BLaER1 (cell line): ENCODE measurements around the gene MBD5.

Source experiments
- H3K27ac ChIP-seq: shearing (Covaris generic); formaldehyde crosslinking; 2 replicates; pipeline ENCODE4 v1.8.1; 2022
- H3K27me3 ChIP-seq: shearing (Covaris generic); formaldehyde crosslinking; 2 replicates; pipeline ENCODE4 v1.8.1; 2022
- H3K36me3 ChIP-seq: shearing (Covaris generic); formaldehyde crosslinking; 2 replicates; pipeline ENCODE4 v1.8.1; 2022
- H3K4me1 ChIP-seq: shearing (Covaris generic); formaldehyde crosslinking; 2 replicates; pipeline ENCODE4 v1.8.1; 2022
- H3K4me2 ChIP-seq: shearing (Covaris generic); formaldehyde crosslinking; 2 replicates; pipeline ENCODE4 v1.8.1; 2022
- H3K4me3 ChIP-seq: shearing (Covaris generic); formaldehyde crosslinking; 2 replicates; pipeline ENCODE4 v1.8.1; 2022
- H3K9ac ChIP-seq: shearing (Covaris generic); formaldehyde crosslinking; 2 replicates; pipeline ENCODE4 v1.8.1; 2022
- H3K9me3 ChIP-seq: shearing (Covaris generic); formaldehyde crosslinking; 2 replicates; pipeline ENCODE4 v1.8.1; 2022
- H4K20me1 ChIP-seq: shearing (Covaris generic); formaldehyde crosslinking; 2 replicates; pipeline ENCODE4 v1.8.1; 2022
- Cebpa-rat ChIP-seq: shearing (Covaris generic); IDR thresholded peaks from 2 replicates; pipeline ENCODE4 v1.8.1; 2022

The MBD5 gene

DNA sequence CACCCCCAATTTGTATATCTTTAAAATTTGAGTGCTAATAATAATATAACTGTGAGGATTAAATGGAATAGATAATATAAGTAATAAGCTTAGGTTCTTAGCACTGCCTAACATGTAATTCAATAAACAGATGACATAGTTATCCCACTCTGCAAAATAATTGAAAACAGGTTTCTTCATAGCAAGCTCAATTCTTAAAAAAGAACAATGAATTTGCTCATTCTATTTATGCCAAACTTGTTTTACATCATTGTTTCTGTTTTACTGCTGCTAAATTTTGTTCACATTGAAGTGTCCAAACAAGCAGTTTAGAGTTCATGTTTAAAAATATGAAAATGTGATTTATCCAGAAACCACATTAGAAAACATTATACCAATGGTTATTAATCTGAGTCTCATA is 217.0 kb downstream of the MBD5 start:
- TF ChIP-seq Cebpa-rat, result no peak
- Histone ChIP-seq H3K4me1 (no peaks in the 10 kb centered on the region), H3K27ac (no peak overlapping the region), H3K9me3 (peaks cover 34% of the 10 kb centered on the region), H3K36me3 (peaks cover 38% of the 10 kb centered on the region), H3K9ac (no peak overlapping the region), H3K4me3 (no peak overlapping the region), H3K4me2 (no peak overlapping the region), H3K27me3 (no peaks in the 10 kb centered on the region), H4K20me1 (no peaks in the 10 kb centered on the region)

- H3K9me3 ChIP-seq, result peaks cover 34% of the 10 kb centered on the region
- no peak for TF ChIP-seq Cebpa-rat
Measured at GRCh38 chr2:148238561-148238960, 217.7 kb downstream of the MBD5 start.

DNA sequence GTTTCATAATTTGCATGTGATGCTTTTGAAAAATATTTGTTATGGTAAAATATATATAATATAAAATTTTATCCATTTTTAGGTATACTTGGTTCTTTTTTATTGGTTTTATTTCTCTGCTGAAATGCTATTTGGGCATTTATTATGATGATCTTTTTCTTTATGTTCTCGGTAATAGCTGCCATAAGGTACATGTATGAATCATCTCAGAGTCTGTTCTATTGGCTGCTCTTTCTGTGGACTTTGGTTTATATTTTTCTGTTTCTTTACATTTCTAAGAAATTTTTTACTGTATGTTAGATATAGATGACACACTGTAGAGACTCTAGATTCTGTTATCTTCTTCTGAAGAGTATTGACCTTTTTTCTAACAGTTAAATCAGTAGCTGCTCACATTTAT is 219.9 kb downstream of the MBD5 start:
- Histone ChIP-seq H3K36me3 (peaks cover 33% of the 10 kb centered on the region), H3K9ac (no peak overlapping the region), H3K4me2 (no peak overlapping the region)

More at GRCh38 chr2:148238561-148238960, 217.7 kb downstream of the MBD5 start:
- H4K20me1 ChIP-seq, result no peaks in the 10 kb centered on the region
- H3K27ac ChIP-seq, result no peak overlapping the region
- no peaks in the 10 kb centered on the region for H3K4me1 ChIP-seq
- H3K36me3 ChIP-seq, result peaks cover 38% of the 10 kb centered on the region
- no peak overlapping the region for H3K9ac ChIP-seq
- no peak overlapping the region for H3K4me2 ChIP-seq
- H3K4me3 ChIP-seq, result no peak overlapping the region
- H3K27me3 ChIP-seq, result no peaks in the 10 kb centered on the region

GRCh38 chr2:148244593-148245292 is 223.9 kb downstream of the MBD5 start:
- H3K27me3 ChIP-seq, result no peaks in the 10 kb centered on the region
- H3K4me2 ChIP-seq, result no peak overlapping the region
- peaks cover 8% of the 10 kb centered on the region; the same call in 1 of the 2 replicates for H3K36me3 ChIP-seq
- H3K4me3 ChIP-seq, result no peak overlapping the region
- peaks cover 13% of the 10 kb centered on the region; the same call in 1 of the 2 replicates for H3K9me3 ChIP-seq
- H4K20me1 ChIP-seq, result no peaks in the 10 kb centered on the region
- no peak overlapping the region for H3K27ac ChIP-seq
- H3K9ac ChIP-seq, result no peak overlapping the region
- no peaks in the 10 kb centered on the region for H3K4me1 ChIP-seq
- TF ChIP-seq Cebpa-rat, result no peak

More for the DNA sequence above, 219.9 kb downstream of the MBD5 start:
- peaks cover 30% of the 10 kb centered on the region for H3K9me3 ChIP-seq
- H4K20me1 ChIP-seq, result no peaks in the 10 kb centered on the region
- no peak for TF ChIP-seq Cebpa-rat
- H3K27ac ChIP-seq, result no peak overlapping the region
- H3K4me3 ChIP-seq, result no peak overlapping the region
- no peaks in the 10 kb centered on the region for H3K4me1 ChIP-seq
- H3K27me3 ChIP-seq, result no peaks in the 10 kb centered on the region

GRCh38 chr2:148251993-148252392 is 231.1 kb downstream of the MBD5 start:
- Histone ChIP-seq H4K20me1 (no peaks in the 10 kb centered on the region), H3K4me2 (no peak overlapping the region), H3K4me3 (no peak overlapping the region), H3K27ac (no peak overlapping the region), H3K27me3 (no peaks in the 10 kb centered on the region), H3K4me1 (no peaks in the 10 kb centered on the region), H3K9ac (no peak overlapping the region), H3K36me3 (peaks cover 52% of the 10 kb centered on the region), H3K9me3 (peaks cover 54% of the 10 kb centered on the region)
- no peak for TF ChIP-seq Cebpa-rat

- TF ChIP-seq Cebpa-rat, result no peak
- Histone ChIP-seq H3K36me3 (peaks cover 58% of the 10 kb centered on the region), H4K20me1 (no peaks in the 10 kb centered on the region), H3K9ac (no peak overlapping the region), H3K27ac (no peak overlapping the region), H3K4me2 (no peak overlapping the region), H3K9me3 (peaks cover 60% of the 10 kb centered on the region), H3K4me1 (no peaks in the 10 kb centered on the region), H3K4me3 (no peak overlapping the region), H3K27me3 (no peaks in the 10 kb centered on the region)
Measured at GRCh38 chr2:148252646-148253045, 231.8 kb downstream of the MBD5 start.

- H3K4me3 ChIP-seq, result no peak overlapping the region
- H3K9me3 ChIP-seq, result peaks cover 70% of the 10 kb centered on the region
- no peak for TF ChIP-seq Cebpa-rat
- no peak overlapping the region for H3K9ac ChIP-seq
- no peak overlapping the region for H3K27ac ChIP-seq
- H3K4me2 ChIP-seq, result no peak overlapping the region
- no peaks in the 10 kb centered on the region for H4K20me1 ChIP-seq
- H3K27me3 ChIP-seq, result no peaks in the 10 kb centered on the region
- peaks cover 69% of the 10 kb centered on the region for H3K36me3 ChIP-seq
- no peaks in the 10 kb centered on the region for H3K4me1 ChIP-seq
Measured at GRCh38 chr2:148253685-148254084, 232.8 kb downstream of the MBD5 start.

- peak; percentile 68; the same call in 1 of the 2 replicates for TF ChIP-seq Cebpa-rat
- H3K9me3 ChIP-seq, result peaks cover 84% of the 10 kb centered on the region
- no peak overlapping the region for H3K27ac ChIP-seq
- H3K4me1 ChIP-seq, result no peaks in the 10 kb centered on the region
- H3K9ac ChIP-seq, result no peak overlapping the region
- no peak overlapping the region for H3K4me3 ChIP-seq
- H4K20me1 ChIP-seq, result no peaks in the 10 kb centered on the region
- no peaks in the 10 kb centered on the region for H3K27me3 ChIP-seq
- H3K4me2 ChIP-seq, result no peak overlapping the region
- H3K36me3 ChIP-seq, result peaks cover 88% of the 10 kb centered on the region
Measured at GRCh38 chr2:148255929-148256328, 235.0 kb downstream of the MBD5 start.

DNA sequence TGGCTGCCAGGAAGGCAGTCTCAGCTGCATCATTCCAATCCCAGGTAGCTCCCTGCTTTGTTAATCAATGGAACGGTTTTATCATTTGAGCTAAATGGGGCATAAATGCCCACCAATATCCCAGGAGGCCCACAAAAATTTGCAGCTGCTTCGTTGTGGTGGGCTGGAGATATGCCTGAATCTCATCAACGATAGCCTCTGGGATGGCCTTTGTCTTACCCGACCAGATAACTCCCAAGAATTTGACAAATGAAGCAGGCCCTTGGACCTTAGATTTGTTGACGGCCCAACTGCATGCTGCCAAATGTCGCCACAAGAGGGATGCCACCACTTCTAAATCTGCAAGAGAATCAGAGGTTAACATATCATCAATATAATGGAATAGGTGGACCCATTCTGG is 236.4 kb downstream of the MBD5 start:
- Histone ChIP-seq H3K4me1 (no peaks in the 10 kb centered on the region), H3K36me3 (peaks cover 82% of the 10 kb centered on the region), H3K4me2 (no peak overlapping the region), H3K9ac (no peak overlapping the region), H3K9me3 (peaks cover 77% of the 10 kb centered on the region), H3K27ac (no peak overlapping the region), H3K27me3 (no peaks in the 10 kb centered on the region), H4K20me1 (no peaks in the 10 kb centered on the region), H3K4me3 (no peak overlapping the region)
- TF ChIP-seq Cebpa-rat, result no peak

DNA sequence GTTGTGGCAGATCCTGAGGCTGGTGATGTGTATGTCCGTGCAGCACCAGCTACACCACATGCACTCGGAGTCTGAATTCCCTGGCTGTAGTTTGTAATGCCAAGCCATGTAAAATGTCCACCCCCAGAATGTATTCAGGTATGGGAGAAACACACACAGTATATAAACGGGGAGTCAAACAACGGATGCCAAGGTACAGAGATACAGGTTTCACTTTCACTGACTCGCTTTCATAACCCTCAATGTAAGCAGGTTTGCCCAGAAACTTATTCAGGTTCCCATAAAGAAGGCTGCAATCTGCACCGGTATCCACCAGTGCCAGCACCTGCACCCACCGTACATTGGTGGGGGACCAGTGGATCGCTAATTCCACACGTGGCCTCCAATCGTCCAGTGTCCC is 237.2 kb downstream of the MBD5 start:
- no peak overlapping the region for H3K4me3 ChIP-seq
- peaks cover 69% of the 10 kb centered on the region for H3K9me3 ChIP-seq
- no peaks in the 10 kb centered on the region for H3K27me3 ChIP-seq
- no peaks in the 10 kb centered on the region for H3K4me1 ChIP-seq
- no peak for TF ChIP-seq Cebpa-rat
- H3K27ac ChIP-seq, result no peak overlapping the region
- no peak overlapping the region for H3K4me2 ChIP-seq
- H3K36me3 ChIP-seq, result peaks cover 74% of the 10 kb centered on the region
- no peaks in the 10 kb centered on the region for H4K20me1 ChIP-seq
- no peak overlapping the region for H3K9ac ChIP-seq

DNA sequence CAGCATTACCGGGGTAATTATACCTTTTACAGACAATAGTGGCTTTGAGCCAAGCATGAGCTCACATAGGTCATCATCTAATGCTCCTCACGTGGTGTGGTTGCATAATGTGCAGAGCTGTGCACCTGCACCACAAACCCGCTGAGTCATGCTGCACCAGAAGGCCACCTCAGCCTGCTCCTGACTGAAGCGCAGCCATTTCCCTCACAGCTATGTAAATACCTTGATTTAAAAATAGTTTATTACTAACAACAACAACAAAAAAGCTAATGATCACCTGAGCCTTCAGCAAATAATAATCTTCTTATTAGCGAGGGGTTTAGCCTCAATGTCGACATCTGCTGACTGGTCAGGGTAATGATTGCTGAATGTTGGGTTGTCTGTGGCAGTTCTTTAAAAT is 238.8 kb downstream of the MBD5 start:
- peaks cover 53% of the 10 kb centered on the region for H3K9me3 ChIP-seq
- H3K4me1 ChIP-seq, result no peaks in the 10 kb centered on the region
- H3K9ac ChIP-seq, result no peak overlapping the region
- H3K4me2 ChIP-seq, result no peak overlapping the region
- no peak overlapping the region for H3K4me3 ChIP-seq
- TF ChIP-seq Cebpa-rat, result no peak
- H4K20me1 ChIP-seq, result no peaks in the 10 kb centered on the region
- no peak overlapping the region for H3K27ac ChIP-seq
- H3K36me3 ChIP-seq, result peaks cover 59% of the 10 kb centered on the region
- H3K27me3 ChIP-seq, result no peaks in the 10 kb centered on the region
